RCC 7860 (cell line): Measurements from ENCODE around the gene ATP7B.

ENCODE experiments used
- DNase-seq: peaks from one replicate; pipeline ENCODE4 v3.0.0-alpha.2; 2015; ENCODE audit warnings: low spot score
- FAIRE-seq: peaks from 2 replicates; lab custom pipeline; 2012; peaks lifted over from hg19 to GRCh38; lab: Jason Lieb, UNC

Gene ATP7B

DNA sequence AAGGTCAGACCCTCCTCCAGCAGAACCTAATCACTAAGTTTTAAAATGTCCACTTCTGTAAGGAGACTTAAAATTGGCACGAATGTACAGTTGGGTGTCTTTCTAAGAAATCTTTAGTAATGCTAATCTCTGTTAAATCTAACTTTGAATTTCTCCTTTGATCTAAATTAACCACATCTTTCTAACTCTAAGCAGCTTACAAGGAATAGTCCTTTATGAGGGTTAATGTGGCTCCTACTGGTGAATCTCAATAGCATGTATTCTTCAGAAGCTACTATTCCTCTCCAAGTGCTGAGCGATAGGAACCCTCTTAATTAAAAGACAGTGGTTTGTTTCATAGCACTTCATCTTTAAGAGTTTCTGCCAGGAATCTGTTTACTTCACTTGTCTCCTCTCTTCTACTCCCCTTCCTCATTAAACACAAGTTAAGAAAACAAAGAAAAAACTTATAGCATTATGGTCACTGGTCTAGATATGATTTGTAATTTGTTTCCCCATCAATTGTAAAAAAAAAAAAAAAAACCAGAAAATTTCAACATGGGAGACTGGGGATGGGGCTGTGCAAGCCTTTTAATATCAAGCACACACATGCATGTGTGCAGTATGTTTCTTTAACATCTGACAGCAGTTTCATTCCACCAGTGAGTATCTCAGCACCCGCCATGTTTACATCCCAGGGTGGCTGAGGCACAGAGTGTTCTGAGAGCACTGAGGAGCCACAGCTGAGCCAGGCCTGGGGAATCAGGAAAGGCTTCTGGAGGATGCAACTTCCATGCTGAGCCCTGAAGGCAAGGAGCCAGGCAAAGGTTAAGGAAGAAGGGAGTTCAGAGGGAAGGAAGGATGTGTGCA is 57.7 kb downstream of the ATP7B start:
- DNase-seq (no peak), FAIRE-seq (no peak)

DNA sequence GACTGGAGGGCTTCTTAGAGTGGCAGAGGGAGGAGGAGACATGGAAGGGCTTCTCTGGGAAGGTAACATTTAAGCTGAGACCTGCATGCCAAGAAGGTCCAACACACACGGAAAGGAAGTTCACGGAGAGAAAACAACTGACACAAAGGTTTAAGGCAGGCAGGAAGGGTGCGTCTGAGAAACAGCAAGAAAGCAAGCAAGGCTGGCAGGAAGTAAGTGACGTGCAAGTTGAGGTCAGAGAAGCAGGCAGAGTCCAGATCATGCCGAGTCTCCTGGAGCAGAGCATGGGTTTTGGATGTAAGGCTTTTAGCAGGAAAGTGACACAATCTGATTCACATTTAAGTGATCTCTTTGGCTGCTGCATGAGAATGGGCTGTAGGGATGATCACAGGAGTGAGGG is 60.5 kb downstream of the ATP7B start:
- no peak for FAIRE-seq
- DNase-seq: no peak

DNA sequence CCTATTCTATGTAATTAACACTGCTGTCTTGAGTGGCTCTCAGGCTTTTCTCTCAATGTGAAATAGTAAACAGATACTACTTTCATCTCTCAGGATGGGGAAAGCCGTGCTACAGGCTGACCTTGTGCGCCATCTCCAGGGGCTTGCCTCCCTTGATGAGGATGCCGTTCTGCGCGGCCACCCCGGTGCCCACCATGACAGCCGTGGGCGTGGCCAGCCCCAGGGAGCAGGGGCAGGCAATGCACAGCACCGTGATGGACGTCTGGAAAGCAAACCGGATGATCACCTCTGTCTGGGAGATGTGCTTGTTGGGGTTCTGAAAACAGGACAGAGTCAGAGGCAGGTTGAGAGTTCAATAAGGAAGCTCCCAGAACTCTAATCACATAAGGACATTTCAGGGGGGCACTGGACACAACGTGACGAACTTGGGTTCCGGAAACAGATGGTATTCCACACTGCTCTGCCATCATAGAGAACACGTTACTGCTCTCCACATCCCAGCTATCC is 65.0 kb downstream of the ATP7B start:
- FAIRE-seq (no peak), DNase-seq (no peak)

- DNase-seq: no peak
- no peak for FAIRE-seq
These were observed 66.1 kb downstream of the ATP7B start for GRCh38 chr13:51945149-51945548.

GRCh38 chr13:51944428-51944827 is 66.8 kb downstream of the ATP7B start:
- FAIRE-seq: no peak
- no peak for DNase-seq

DNA sequence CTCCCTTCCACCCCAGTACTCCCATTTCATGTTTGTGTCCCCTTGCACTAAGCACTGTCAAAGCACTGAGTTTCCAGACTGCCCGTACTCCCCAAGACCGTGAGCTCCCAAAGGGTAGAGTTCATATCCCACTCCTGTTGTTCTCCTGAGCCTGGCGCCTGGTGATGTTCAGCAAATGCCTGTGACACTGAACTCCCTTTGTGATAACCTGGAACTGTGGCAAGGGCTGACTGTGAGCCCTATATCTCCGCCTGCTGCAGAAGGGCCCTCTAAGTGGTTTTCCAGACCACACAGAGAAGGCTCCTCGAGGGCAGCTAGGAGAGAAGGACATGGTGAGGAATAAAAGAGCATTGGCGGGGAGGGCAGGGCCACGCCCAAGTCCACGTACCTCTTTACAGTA is 67.5 kb downstream of the ATP7B start:
- DNase-seq (no peak), FAIRE-seq (no peak)

GRCh38 chr13:51942189-51942588 is 69.1 kb downstream of the ATP7B start:
- DNase-seq (no peak), FAIRE-seq (no peak)

DNA sequence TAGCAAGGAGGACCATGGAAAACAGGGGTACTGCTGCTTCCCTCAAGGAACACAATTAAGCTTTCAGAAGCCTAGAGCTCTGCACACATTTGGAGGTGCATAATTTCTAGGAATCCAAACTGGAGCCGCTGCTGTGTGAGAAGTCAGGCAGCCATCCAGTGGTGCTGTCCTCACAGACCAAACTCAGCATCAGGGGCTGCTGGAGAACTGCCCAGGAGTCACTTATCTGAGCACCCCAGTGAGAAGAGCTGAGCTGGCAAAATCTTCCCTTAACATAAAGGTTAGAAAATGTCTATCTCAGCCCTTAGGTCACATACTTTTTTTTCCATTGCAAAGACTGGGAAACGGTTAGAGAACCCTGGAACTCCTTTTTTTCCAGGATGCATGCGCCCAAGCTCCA is 72.8 kb downstream of the ATP7B start:
- no peak for FAIRE-seq
- DNase-seq: no peak

DNA sequence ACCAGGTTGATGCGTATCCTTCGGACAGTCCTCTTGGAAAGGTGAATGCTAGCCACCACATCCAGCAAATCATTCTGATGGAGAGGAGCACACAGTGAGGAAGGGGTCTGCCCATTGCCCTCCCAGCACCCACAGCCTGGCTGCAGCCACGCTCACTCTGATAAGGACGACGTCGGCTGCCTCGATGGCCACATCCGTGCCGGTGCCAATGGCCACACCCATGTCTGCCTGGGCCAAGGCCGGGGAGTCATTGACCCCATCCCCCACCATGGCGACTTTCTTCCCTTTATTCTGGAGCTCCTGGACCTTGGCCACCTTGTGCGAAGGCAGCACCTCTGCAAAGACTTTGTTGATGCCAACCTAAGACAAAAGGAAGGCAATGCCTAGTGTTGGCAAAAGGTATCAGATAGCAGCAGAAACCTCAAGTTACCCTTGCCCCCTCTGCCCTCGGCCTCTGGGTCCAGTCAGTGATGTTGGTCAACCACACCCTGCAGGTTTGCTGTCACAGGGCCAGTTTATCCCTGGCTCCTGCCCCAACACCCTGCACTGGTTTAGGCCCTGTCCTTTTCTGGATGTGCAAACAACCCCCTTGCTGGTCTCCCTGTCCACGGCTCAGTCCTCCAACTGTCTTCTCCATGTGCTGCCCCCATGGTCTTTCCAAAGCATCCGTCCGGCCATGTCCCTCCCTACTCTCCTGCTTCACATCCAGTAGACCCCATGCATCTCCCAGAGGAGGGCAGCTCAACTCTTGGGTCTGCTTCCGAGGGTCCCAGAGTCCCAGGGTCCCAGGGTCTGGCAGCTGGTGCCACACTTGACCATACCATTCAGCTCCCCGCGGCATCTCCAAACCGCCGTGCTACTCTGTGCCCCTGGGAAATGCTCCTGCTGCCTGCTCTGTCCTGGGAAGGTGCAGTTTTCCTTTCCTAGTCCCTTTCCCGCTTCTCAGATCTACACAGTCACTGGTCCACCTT is 73.6 kb downstream of the ATP7B start:
- DNase-seq (no peak), FAIRE-seq (no peak)

DNA sequence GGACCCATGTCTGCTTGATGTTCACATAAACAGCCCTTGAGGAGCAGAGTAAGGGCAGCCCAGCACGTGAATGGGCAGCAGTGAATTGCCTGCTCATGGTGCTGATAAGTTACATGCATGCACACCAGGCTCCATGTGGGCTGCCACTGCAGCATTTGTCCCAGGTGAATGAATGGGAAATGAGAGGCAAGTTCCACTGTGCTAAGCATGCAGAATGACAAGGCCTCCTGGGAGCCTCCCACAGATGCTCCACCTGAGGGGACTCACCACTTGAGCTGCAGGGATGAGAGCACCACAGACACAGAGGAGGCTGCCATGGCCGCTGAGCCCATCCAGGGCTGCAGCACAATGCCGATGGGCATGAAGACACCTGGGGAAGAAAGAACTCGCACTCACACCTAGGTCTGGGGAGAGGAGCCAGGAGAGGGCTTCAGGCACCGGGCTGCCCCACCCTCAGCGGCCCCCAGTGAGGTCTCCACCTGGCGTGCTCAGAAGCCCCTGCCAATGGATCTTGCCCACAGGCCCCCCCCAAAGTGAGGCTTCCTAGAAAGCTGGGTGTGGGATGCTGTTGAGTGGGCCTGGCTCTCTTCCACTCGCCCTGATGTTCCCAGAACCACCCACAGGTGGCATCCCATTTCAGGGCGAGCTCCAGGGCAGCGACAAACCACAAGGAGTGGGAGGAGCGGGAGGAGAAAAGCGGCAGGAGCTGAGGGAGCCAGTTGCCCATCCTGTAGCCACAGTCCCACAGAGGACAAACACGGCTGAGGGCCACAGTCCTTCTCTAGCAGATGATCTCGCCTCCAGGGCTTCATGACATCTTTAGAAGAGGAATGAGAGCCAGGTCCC is 75.7 kb downstream of the ATP7B start:
- DNase-seq: peak; percentile 6
- no peak for FAIRE-seq

GRCh38 chr13:51934461-51935087 is 76.7 kb downstream of the ATP7B start:
- DNase-seq (no peak), FAIRE-seq (no peak)

GRCh38 chr13:51933466-51934058 is 77.7 kb downstream of the ATP7B start:
- DNase-seq (no peak), FAIRE-seq (no peak)

GRCh38 chr13:51932231-51932630 is 79.0 kb downstream of the ATP7B start:
- DNase-seq (no peak), FAIRE-seq (no peak)

DNA sequence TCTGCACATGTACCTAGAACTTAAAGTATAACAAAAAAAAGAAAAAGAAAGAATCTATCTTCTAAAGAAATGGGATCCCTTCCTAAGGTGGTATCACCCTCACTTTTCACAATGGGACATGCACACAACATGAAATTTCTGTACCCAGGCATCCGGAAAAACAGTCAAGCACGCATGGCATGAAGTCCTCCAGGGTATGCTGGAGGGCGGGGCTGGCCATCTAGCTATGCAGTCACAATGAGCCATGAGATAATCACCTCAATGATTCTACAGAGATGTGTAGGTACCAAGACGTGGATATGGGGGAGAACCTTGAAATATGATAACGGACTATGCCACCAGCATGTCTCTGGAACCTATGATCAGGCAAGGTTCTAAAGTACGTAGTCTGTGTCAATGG is 79.6 kb downstream of the ATP7B start:
- FAIRE-seq (no peak), DNase-seq (no peak)

DNA sequence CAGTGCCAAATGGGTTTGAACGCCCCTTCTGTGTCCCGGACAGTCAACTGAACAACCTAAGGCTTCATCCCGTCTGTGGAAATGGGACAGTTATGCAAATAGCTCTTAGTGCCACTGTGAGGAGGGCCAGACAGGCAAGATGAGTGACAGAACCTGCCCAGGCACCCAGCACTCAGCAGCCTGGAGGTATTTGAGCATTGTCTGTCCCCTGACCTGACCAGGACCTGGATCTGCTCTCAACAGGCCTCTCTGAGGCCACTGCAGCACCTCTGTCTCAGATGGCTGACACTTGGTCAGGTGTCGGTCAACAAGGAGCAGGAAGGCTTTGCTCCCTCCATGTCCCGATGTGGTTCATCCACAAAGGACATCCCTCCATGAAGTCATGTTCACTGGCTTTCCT is 81.6 kb downstream of the ATP7B start:
- FAIRE-seq: no peak

GRCh38 chr13:51928231-51928630 is 83.0 kb downstream of the ATP7B start:
- no peak for FAIRE-seq
- peak; percentile 18 for DNase-seq

More for the DNA sequence above, 81.6 kb downstream of the ATP7B start:
- DNase-seq: no peak

- FAIRE-seq (no peak), DNase-seq (no peak)
These were observed 84.1 kb downstream of the ATP7B start for GRCh38 chr13:51927129-51927528.

GRCh38 chr13:51926528-51926885 is 84.7 kb downstream of the ATP7B start:
- no peak for FAIRE-seq
- no peak for DNase-seq

GRCh38 chr13:51925865-51926527 is 85.3 kb downstream of the ATP7B start:
- FAIRE-seq (no peak), DNase-seq (no peak)
